Transverse colon (tissue), 4 donors: ENCODE measurements around the gene STAT3.

ENCODE experiments used
- POLR2A ChIP-seq: fragments of 450-650 bp; IDR thresholded peaks from one replicate; pipeline ENCODE4 v1.6.1; 2016; ENCODE audit warnings: antibody characterized with exemption, mild to moderate bottlenecking, moderate library complexity
- POLR2AphosphoS5 ChIP-seq, 3 donors: sonication (generic); formaldehyde crosslinking; IDR thresholded peaks; one replicate each; pipeline ENCODE4 v1.6.1; 2016; ENCODE audit warnings: antibody characterized with exemption in 3 of 3
- TF ChIP-seq, protein P1 (sequence below), 5 experiments: fragments of 200-600 bp in 3 of 5; fragments of 450-650 bp in 2 of 5; sonication (generic) in 3 of 5; IDR thresholded peaks; 1 replicate in 2 of 5; 2 replicates in 3 of 5; pipeline ENCODE4 v1.5.1; 2016 to 2017; ENCODE audit warnings: antibody characterized with exemption in 5 of 5, inconsistent platforms in 3 of 5, mild to moderate bottlenecking in 2 of 5, moderate library complexity in 1 of 5

DNA sequence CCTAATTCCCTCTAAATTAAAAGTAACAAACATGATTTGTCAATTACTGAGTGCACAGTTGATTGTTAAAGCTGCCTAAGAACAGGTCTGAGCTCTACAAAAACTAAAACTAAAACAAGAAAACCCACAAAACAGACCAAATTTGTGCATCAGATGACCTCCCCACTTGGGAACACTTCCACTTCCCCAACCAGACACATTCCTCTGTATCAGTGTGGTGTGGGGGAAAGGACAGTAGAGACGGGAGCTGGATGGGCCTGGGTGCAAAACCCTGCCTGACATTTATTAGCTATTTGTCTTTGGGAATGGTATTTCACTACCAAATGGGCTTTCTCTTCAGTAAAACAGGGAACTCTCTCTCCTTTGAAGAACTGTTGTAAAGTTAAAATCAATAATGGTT is 29.8 kb downstream of the STAT3 start:
- TF ChIP-seq, protein P1, sequence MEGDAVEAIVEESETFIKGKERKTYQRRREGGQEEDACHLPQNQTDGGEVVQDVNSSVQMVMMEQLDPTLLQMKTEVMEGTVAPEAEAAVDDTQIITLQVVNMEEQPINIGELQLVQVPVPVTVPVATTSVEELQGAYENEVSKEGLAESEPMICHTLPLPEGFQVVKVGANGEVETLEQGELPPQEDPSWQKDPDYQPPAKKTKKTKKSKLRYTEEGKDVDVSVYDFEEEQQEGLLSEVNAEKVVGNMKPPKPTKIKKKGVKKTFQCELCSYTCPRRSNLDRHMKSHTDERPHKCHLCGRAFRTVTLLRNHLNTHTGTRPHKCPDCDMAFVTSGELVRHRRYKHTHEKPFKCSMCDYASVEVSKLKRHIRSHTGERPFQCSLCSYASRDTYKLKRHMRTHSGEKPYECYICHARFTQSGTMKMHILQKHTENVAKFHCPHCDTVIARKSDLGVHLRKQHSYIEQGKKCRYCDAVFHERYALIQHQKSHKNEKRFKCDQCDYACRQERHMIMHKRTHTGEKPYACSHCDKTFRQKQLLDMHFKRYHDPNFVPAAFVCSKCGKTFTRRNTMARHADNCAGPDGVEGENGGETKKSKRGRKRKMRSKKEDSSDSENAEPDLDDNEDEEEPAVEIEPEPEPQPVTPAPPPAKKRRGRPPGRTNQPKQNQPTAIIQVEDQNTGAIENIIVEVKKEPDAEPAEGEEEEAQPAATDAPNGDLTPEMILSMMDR (IDR thresholded peaks at IDR 0.05), result no peak
- TF ChIP-seq POLR2A (no peak), POLR2AphosphoS5 (IDR thresholded peaks at IDR 0.05) (no peak)
